ENCODE measurements around the gene TRIM72. TPM values are rescaled to one million over a fixed set of nuclear protein-coding genes. Genes with fewer than 3 reads are reported as not detected.
A peak's percentile ranks its signal among the peaks of the same experiment; 100 is the strongest.

The TRIM72 gene
- total and polyA plus RNA-seq, 9 of the 15 experiments (the other 6 are each of a cell fraction or from before 2014, with no cell fraction given), result under 0.01 TPM; not detected in 8

- TF ChIP-seq, protein P1, sequence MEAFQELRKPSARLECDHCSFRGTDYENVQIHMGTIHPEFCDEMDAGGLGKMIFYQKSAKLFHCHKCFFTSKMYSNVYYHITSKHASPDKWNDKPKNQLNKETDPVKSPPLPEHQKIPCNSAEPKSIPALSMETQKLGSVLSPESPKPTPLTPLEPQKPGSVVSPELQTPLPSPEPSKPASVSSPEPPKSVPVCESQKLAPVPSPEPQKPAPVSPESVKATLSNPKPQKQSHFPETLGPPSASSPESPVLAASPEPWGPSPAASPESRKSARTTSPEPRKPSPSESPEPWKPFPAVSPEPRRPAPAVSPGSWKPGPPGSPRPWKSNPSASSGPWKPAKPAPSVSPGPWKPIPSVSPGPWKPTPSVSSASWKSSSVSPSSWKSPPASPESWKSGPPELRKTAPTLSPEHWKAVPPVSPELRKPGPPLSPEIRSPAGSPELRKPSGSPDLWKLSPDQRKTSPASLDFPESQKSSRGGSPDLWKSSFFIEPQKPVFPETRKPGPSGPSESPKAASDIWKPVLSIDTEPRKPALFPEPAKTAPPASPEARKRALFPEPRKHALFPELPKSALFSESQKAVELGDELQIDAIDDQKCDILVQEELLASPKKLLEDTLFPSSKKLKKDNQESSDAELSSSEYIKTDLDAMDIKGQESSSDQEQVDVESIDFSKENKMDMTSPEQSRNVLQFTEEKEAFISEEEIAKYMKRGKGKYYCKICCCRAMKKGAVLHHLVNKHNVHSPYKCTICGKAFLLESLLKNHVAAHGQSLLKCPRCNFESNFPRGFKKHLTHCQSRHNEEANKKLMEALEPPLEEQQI (IDR thresholded peaks at IDR 0.05), result no peak
- no peak for TF ChIP-seq ZNF263 (CRISPR knock-in tag; IDR thresholded peaks at IDR 0.05; ENCODE audit: borderline replicate concordance)
- no peak for TF ChIP-seq SMAD1 (IDR thresholded peaks at IDR 0.05; ENCODE audit: low read depth, low read length, partially characterized antibody)
- TF ChIP-seq MCM7 (IDR thresholded peaks at IDR 0.05), result no peak
- TF ChIP-seq, protein P2, sequence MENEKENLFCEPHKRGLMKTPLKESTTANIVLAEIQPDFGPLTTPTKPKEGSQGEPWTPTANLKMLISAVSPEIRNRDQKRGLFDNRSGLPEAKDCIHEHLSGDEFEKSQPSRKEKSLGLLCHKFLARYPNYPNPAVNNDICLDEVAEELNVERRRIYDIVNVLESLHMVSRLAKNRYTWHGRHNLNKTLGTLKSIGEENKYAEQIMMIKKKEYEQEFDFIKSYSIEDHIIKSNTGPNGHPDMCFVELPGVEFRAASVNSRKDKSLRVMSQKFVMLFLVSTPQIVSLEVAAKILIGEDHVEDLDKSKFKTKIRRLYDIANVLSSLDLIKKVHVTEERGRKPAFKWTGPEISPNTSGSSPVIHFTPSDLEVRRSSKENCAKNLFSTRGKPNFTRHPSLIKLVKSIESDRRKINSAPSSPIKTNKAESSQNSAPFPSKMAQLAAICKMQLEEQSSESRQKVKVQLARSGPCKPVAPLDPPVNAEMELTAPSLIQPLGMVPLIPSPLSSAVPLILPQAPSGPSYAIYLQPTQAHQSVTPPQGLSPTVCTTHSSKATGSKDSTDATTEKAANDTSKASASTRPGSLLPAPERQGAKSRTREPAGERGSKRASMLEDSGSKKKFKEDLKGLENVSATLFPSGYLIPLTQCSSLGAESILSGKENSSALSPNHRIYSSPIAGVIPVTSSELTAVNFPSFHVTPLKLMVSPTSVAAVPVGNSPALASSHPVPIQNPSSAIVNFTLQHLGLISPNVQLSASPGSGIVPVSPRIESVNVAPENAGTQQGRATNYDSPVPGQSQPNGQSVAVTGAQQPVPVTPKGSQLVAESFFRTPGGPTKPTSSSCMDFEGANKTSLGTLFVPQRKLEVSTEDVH (IDR thresholded peaks at IDR 0.05; ENCODE audit: low read depth, partially characterized antibody), result no peak
- no peak for TF ChIP-seq ZNF197 (CRISPR knock-in tag; IDR thresholded peaks at IDR 0.05; ENCODE audit: low read depth)
- TF ChIP-seq RERE (CRISPR knock-in tag; IDR thresholded peaks at IDR 0.05; ENCODE audit: borderline replicate concordance), result no peak
- no peak for TF ChIP-seq HNRNPK (IDR thresholded peaks at IDR 0.05; ENCODE audit: low read depth, low read length, poor library complexity, severe bottlenecking)
- TF ChIP-seq TCF7L2 (IDR thresholded peaks at IDR 0.05; ENCODE audit: low read depth, low read length), result no peak
- no peak for TF ChIP-seq NR4A1 (CRISPR knock-in tag; IDR thresholded peaks at IDR 0.05)
- TF ChIP-seq NR4A1 (tag; IDR thresholded peaks at IDR 0.05), result no peak
- TF ChIP-seq ATF7 (IDR thresholded peaks at IDR 0.05), result peak; percentile 53
- no peak for TF ChIP-seq ZNF780A (CRISPR knock-in tag; IDR thresholded peaks at IDR 0.05)
- no peak for TF ChIP-seq ZNF766 (CRISPR knock-in tag; conservative IDR thresholded peaks at IDR 0.05)
- TF ChIP-seq, protein P3, sequence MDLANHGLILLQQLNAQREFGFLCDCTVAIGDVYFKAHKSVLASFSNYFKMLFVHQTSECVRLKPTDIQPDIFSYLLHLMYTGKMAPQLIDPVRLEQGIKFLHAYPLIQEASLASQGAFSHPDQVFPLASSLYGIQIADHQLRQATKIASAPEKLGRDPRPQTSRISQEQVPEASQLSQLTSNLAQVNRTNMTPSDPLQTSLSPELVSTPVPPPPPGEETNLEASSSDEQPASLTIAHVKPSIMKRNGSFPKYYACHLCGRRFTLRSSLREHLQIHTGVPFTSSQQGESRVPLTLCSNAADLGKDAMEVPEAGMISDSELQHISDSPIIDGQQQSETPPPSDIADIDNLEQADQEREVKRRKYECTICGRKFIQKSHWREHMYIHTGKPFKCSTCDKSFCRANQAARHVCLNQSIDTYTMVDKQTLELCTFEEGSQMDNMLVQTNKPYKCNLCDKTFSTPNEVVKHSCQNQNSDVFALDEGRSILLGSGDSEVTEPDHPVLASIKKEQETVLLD (IDR thresholded peaks at IDR 0.05), result no peak
Measured at GRCh38 chr16:31243734-31244670, 30.1 kb downstream of the TRIM72 start (continued).

All from K562 (cell line).